OCI-LY3 (cell line): Measurements from ENCODE around the gene ARL14.

Source experiments
- EZH2phosphoT487 ChIP-seq: fragments of 200-600 bp; shearing (Covaris generic); IDR thresholded peaks from 2 replicates; pipeline ENCODE4 v1.6.1; 2018; ENCODE audit warnings: antibody characterized with exemption, mixed run types, low read depth
- TF ChIP-seq, protein P1 (sequence below): fragments of 200-600, 300-600 bp; sonication (generic); IDR thresholded peaks from 2 replicates; pipeline ENCODE4 v1.5.1; 2014; ENCODE audit warnings: antibody characterized with exemption, low read length, low read depth

GRCh38 chr3:160671231-160671630, 5.7 kb upstream of the ARL14 start:
- TF ChIP-seq, protein P1, sequence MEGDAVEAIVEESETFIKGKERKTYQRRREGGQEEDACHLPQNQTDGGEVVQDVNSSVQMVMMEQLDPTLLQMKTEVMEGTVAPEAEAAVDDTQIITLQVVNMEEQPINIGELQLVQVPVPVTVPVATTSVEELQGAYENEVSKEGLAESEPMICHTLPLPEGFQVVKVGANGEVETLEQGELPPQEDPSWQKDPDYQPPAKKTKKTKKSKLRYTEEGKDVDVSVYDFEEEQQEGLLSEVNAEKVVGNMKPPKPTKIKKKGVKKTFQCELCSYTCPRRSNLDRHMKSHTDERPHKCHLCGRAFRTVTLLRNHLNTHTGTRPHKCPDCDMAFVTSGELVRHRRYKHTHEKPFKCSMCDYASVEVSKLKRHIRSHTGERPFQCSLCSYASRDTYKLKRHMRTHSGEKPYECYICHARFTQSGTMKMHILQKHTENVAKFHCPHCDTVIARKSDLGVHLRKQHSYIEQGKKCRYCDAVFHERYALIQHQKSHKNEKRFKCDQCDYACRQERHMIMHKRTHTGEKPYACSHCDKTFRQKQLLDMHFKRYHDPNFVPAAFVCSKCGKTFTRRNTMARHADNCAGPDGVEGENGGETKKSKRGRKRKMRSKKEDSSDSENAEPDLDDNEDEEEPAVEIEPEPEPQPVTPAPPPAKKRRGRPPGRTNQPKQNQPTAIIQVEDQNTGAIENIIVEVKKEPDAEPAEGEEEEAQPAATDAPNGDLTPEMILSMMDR, result no peak
- no peak for TF ChIP-seq EZH2phosphoT487
